GM18511 (cell line): ENCODE results near the gene AXIN2.
"Not testable (repeated sequence)": the region's sequence is repeated elsewhere in the genome, so short reads cannot be mapped to it uniquely, and the experiment has no call there.

Experiments used
- ATAC-seq: cut with Tn5 transposase; IDR thresholded peaks from one replicate; pipeline ENCODE4 v1.9.1; 2021; ENCODE audit warnings: mild to moderate bottlenecking, moderate library complexity; ENCODE audit not compliant: unreplicated experiment

Gene AXIN2

GRCh38 chr17:65523411-65523810, 38.0 kb downstream of the AXIN2 start:
- no peak for ATAC-seq

- no peak for ATAC-seq
Measured at GRCh38 chr17:65522751-65523404, 38.6 kb downstream of the AXIN2 start.

- no peak for ATAC-seq
Measured at GRCh38 chr17:65519462-65519861, 42.0 kb downstream of the AXIN2 start.

- ATAC-seq, result no peak
Measured at GRCh38 chr17:65518256-65518655, 43.2 kb downstream of the AXIN2 start.

- ATAC-seq, result no peak
Measured at GRCh38 chr17:65515959-65516948, 45.2 kb downstream of the AXIN2 start.

- ATAC-seq, result no peak
Measured at GRCh38 chr17:65515512-65515911, 45.9 kb downstream of the AXIN2 start.

- no peak for ATAC-seq
Measured at GRCh38 chr17:65514541-65514940, 46.9 kb downstream of the AXIN2 start.

GRCh38 chr17:65514082-65514481, 47.4 kb downstream of the AXIN2 start:
- ATAC-seq, result no peak

- ATAC-seq, result no peak
Measured at GRCh38 chr17:65511316-65511715, 50.1 kb downstream of the AXIN2 start.

GRCh38 chr17:65509032-65509431, 52.4 kb downstream of the AXIN2 start:
- no peak for ATAC-seq

GRCh38 chr17:65504673-65505072, 56.8 kb downstream of the AXIN2 start:
- ATAC-seq, result not testable (repeated sequence)

GRCh38 chr17:65504141-65504540, 57.3 kb downstream of the AXIN2 start:
- ATAC-seq, result no peak

GRCh38 chr17:65503557-65503956, 57.9 kb downstream of the AXIN2 start:
- ATAC-seq, result no peak

GRCh38 chr17:65498816-65499215, 62.6 kb downstream of the AXIN2 start:
- no peak for ATAC-seq

GRCh38 chr17:65496801-65497200, 64.6 kb downstream of the AXIN2 start:
- no peak for ATAC-seq

GRCh38 chr17:65495122-65496055, 66.1 kb downstream of the AXIN2 start:
- ATAC-seq, result no peak

- ATAC-seq, result no peak
Measured at GRCh38 chr17:65489413-65490155, 71.9 kb downstream of the AXIN2 start.

- ATAC-seq, result no peak
Measured at GRCh38 chr17:65488665-65489064, 72.8 kb downstream of the AXIN2 start.

GRCh38 chr17:65487990-65488389, 73.5 kb downstream of the AXIN2 start:
- ATAC-seq, result no peak

GRCh38 chr17:65487161-65487560, 74.3 kb downstream of the AXIN2 start:
- no peak for ATAC-seq
